Type B pancreatic cell (in vitro differentiated cells): Measurements from ENCODE around the gene SP6. TPM values are rescaled to one million over a fixed set of nuclear protein-coding genes. Genes with fewer than 3 reads are reported as not detected.

Source experiments
- DNase-seq: peaks from one replicate; pipeline ENCODE4 v3.0.0; 2021; ENCODE audit warnings: mixed read lengths; ENCODE audit not compliant: unreplicated experiment; ENCODE audit errors: extremely low spot score
- H3K27ac Mint-ChIP-seq: 2 replicates; pipeline ENCODE4 v1.8.0; 2021; ENCODE audit warnings: mild to moderate bottlenecking, mixed read lengths
- H3K27me3 Mint-ChIP-seq: 2 replicates; pipeline ENCODE4 v1.8.0; 2021; ENCODE audit warnings: mixed read lengths
- H3K36me3 Mint-ChIP-seq: 2 replicates; pipeline ENCODE4 v1.8.0; 2021; ENCODE audit warnings: mixed read lengths
- H3K4me1 Mint-ChIP-seq: one replicate; pipeline ENCODE4 v1.8.0; 2021; ENCODE audit warnings: mixed read lengths; ENCODE audit not compliant: unreplicated experiment
- H3K4me3 Mint-ChIP-seq: 2 replicates; pipeline ENCODE4 v1.8.0; 2021; ENCODE audit warnings: mild to moderate bottlenecking, mixed read lengths
- H3K9me3 Mint-ChIP-seq: 2 replicates; pipeline ENCODE4 v1.8.0; 2021; ENCODE audit warnings: mixed read lengths
- CTCF ChIP-seq: fragments of 200-600 bp; sonication (generic); conservative IDR thresholded peaks from 2 replicates; pipeline ENCODE4 v1.5.0; 2021; ENCODE audit warnings: antibody characterized with exemption, mild to moderate bottlenecking
- total RNA-seq: library from RNA; stranded (reverse); gene quantifications from 2 replicates; pipeline ENCODE4 v1.2.1, GENCODE V29; 2021; ENCODE audit warnings: low replicate concordance

SP6 gene
- total RNA-seq, 1 donor from 2014 or later: 19.3 TPM

GRCh38 chr17:47808036-47808829, 42.7 kb downstream of the SP6 start:
- H3K27me3 Mint-ChIP-seq: peaks cover 6% of the 10 kb centered on the region
- H3K4me3 Mint-ChIP-seq: no peak overlapping the region
- H3K4me1 Mint-ChIP-seq: peaks cover 10% of the 10 kb centered on the region
- no peak for TF ChIP-seq CTCF
- peaks cover 7% of the 10 kb centered on the region for H3K36me3 Mint-ChIP-seq
- no peak overlapping the region for H3K27ac Mint-ChIP-seq
- no peaks in the 10 kb centered on the region for H3K9me3 Mint-ChIP-seq
- no peak for DNase-seq

- no peak for TF ChIP-seq CTCF
Measured at GRCh38 chr17:47807421-47807820, 43.5 kb downstream of the SP6 start.

GRCh38 chr17:47806913-47807255, 44.1 kb downstream of the SP6 start:
- no peak for TF ChIP-seq CTCF
- Mint-ChIP-seq H3K36me3 (peaks cover 7% of the 10 kb centered on the region), H3K4me1 (peaks cover 10% of the 10 kb centered on the region), H3K9me3 (no peaks in the 10 kb centered on the region), H3K4me3 (no peak overlapping the region), H3K27ac (no peak overlapping the region), H3K27me3 (peaks cover 18% of the 10 kb centered on the region)
- no peak for DNase-seq

More at GRCh38 chr17:47807421-47807820, 43.5 kb downstream of the SP6 start:
- Mint-ChIP-seq H3K4me3 (no peak overlapping the region), H3K27ac (peak overlapping the region; percentile 61), H3K9me3 (no peaks in the 10 kb centered on the region), H3K36me3 (peaks cover 7% of the 10 kb centered on the region), H3K4me1 (peaks cover 10% of the 10 kb centered on the region), H3K27me3 (peaks cover 14% of the 10 kb centered on the region)
- no peak for DNase-seq

GRCh38 chr17:47806026-47806912, 44.7 kb downstream of the SP6 start:
- H3K27me3 Mint-ChIP-seq: peaks cover 24% of the 10 kb centered on the region
- H3K4me1 Mint-ChIP-seq: peaks cover 10% of the 10 kb centered on the region
- H3K4me3 Mint-ChIP-seq: no peak overlapping the region
- H3K36me3 Mint-ChIP-seq: peaks cover 7% of the 10 kb centered on the region
- no peak for DNase-seq
- no peak for TF ChIP-seq CTCF
- no peak overlapping the region for H3K27ac Mint-ChIP-seq
- H3K9me3 Mint-ChIP-seq: no peaks in the 10 kb centered on the region

GRCh38 chr17:47804461-47804860, 46.5 kb downstream of the SP6 start:
- no peaks in the 10 kb centered on the region for H3K4me1 Mint-ChIP-seq
- no peak overlapping the region for H3K27ac Mint-ChIP-seq
- TF ChIP-seq CTCF: no peak

More at GRCh38 chr17:47804461-47804860, 46.5 kb downstream of the SP6 start:
- Mint-ChIP-seq H3K4me3 (no peak overlapping the region), H3K27me3 (peaks cover 34% of the 10 kb centered on the region), H3K36me3 (no peaks in the 10 kb centered on the region), H3K9me3 (no peaks in the 10 kb centered on the region)
- DNase-seq: no peak
